Loucy (cell line): ENCODE data around the gene TMED5.

Experiments
- EZH2phosphoT487 ChIP-seq: fragments of 200-600 bp; IDR thresholded peaks from 2 replicates; pipeline ENCODE4 v1.6.1; 2018; ENCODE audit warnings: antibody characterized with exemption, mild to moderate bottlenecking, moderate library complexity, borderline replicate concordance
- TF ChIP-seq, protein P1 (sequence below): fragments of 200-600 bp; sonication (generic); conservative IDR thresholded peaks from 2 replicates; pipeline ENCODE4 v1.5.1; 2014; ENCODE audit warnings: mild to moderate bottlenecking, antibody characterized with exemption, low read length

DNA sequence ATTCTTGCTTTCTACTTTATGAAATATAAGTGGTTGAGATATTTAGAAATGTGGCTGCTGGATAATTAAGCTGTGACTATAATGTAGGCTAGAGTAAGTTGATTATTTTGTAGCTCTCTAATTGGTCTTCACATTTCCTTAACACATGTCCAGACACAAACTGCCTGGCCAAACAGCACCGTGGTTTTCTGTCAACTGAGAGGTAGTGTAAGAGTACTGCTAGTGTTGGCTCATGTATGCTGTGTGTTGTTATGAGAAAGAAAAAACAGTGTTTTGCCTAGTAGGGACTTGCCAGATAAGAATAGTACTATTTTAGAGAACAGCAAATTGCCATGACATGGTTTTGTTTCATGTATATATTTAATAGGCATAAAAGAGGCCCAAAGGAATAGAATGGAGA is 37.1 kb downstream of the TMED5 start:
- TF ChIP-seq, protein P1, sequence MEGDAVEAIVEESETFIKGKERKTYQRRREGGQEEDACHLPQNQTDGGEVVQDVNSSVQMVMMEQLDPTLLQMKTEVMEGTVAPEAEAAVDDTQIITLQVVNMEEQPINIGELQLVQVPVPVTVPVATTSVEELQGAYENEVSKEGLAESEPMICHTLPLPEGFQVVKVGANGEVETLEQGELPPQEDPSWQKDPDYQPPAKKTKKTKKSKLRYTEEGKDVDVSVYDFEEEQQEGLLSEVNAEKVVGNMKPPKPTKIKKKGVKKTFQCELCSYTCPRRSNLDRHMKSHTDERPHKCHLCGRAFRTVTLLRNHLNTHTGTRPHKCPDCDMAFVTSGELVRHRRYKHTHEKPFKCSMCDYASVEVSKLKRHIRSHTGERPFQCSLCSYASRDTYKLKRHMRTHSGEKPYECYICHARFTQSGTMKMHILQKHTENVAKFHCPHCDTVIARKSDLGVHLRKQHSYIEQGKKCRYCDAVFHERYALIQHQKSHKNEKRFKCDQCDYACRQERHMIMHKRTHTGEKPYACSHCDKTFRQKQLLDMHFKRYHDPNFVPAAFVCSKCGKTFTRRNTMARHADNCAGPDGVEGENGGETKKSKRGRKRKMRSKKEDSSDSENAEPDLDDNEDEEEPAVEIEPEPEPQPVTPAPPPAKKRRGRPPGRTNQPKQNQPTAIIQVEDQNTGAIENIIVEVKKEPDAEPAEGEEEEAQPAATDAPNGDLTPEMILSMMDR, result no peak
- TF ChIP-seq EZH2phosphoT487, result no peak
